Measurements from ENCODE around the gene THOC3. TPM values are rescaled to one million over a fixed set of nuclear protein-coding genes. Genes with fewer than 3 reads are reported as not detected.
"Not testable (repeated sequence)": the region's sequence is repeated elsewhere in the genome, so short reads cannot be mapped to it uniquely, and the experiment has no call there.

Gene THOC3
- total and polyA plus RNA-seq, 4 donors = 30.9 to 52.9 (median 39.6) TPM

DNA sequence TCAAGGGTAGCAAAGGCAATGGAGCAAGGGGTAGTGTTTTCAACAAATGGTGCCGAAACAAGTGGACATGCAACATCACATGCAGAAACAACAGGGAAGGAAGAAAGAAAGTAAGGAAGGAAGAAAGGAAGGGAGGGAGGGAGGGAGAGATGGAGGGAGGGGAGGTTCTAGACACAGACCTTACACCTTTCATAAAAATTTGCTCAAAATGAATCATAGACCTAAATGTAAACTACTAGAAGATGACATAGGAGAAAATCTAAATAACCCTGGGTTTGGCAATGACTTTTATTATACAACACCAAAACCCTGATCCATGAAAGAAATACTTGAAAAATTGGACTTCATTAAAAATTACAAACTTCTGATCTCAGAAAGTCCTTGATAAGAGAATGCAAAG is 39.4 kb downstream of the THOC3 start:
- H3K36me3 ChIP-seq (ENCODE audit: control insufficient read depth in 4 of 4, insufficient read depth in 4 of 4, low read length in 4 of 4); H3K27ac ChIP-seq (ENCODE audit: low read depth in 1 of 2, low read length in 1 of 2); H3K27me3 ChIP-seq (ENCODE audit: control insufficient read depth in 3 of 3, insufficient read depth in 3 of 3, low read length in 2 of 3); DNase-seq; H3K9me3 ChIP-seq (ENCODE audit: control insufficient read depth in 4 of 4, insufficient read depth in 3 of 4, low read length in 3 of 4); H3K9ac ChIP-seq (ENCODE audit: insufficient read depth in 1 of 2, low read length in 2 of 2); H3K4me3 ChIP-seq; H3K4me1 ChIP-seq (ENCODE audit: control insufficient read depth in 5 of 5, insufficient read depth in 5 of 5, low read length in 5 of 5); ATAC-seq (ENCODE audit: insufficient read depth, low FRiP score): not testable (repeated sequence)
- WGBS, 2 donors = 85 to 93% methylated on average over 1 of the region's 1 CpG

DNA sequence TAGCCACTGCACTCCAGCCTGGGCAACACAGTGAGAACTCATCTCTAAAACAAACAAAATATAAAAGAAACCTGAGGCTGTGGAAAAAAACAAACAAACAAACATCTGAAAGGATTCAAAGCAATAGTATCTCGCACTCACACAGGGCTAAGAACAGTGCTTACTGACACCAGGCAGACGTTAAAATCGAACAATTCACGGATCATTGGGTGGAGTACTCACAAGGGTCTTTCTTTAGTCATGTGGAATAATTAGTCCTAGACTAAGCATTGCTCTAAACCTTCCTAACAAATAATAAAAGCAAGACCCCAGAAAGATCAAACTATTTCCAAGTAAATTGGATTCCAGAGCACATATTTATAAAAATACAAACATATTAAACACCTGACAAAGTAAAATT is 43.0 kb downstream of the THOC3 start:
- not testable (repeated sequence) for H3K27me3 ChIP-seq (ENCODE audit: control insufficient read depth in 3 of 3, insufficient read depth in 3 of 3, low read length in 2 of 3); H3K9ac ChIP-seq (ENCODE audit: insufficient read depth in 1 of 2, low read length in 2 of 2); H3K9me3 ChIP-seq (ENCODE audit: control insufficient read depth in 4 of 4, insufficient read depth in 3 of 4, low read length in 3 of 4); ATAC-seq (ENCODE audit: insufficient read depth, low FRiP score); H3K27ac ChIP-seq (ENCODE audit: low read depth in 1 of 2, low read length in 1 of 2); DNase-seq; H3K4me1 ChIP-seq (ENCODE audit: control insufficient read depth in 5 of 5, insufficient read depth in 5 of 5, low read length in 5 of 5); H3K36me3 ChIP-seq (ENCODE audit: control insufficient read depth in 4 of 4, insufficient read depth in 4 of 4, low read length in 4 of 4); H3K4me3 ChIP-seq
- 97 to 98% methylated on average over 4 of the region's 4 CpGs for WGBS, 2 donors

DNA sequence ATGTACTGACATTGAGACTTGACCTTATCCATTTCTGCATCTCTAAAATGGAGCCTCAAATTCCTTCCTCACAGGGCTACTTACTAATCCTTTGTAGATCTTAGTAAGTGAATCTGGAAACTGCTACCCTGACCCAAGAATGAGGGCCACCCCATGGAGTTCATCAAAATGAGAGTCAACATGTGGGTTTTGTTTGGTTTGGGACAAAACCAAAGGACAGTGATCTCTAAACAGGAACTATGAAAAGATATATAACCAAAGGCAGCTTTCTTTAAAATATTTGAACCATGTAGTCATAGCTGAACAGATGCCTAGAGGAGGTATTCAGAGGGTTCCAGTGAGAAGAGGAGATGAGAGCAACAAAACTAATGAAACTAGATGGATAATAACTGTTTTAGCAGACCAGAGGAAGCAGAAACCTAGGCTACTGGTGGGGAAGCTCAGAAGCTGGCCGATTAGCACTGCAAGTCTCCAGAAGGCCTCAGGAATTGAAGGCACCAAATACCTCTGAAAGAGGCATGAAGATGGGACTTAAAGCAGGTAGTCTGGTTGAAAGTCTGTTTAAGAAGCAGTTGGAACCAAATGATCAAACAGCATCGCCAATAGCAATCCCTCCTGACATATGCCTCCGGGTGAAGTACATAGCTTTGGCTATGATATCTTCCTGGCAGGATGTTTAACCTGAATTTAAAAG is 45.8 kb downstream of the THOC3 start:
- peaks cover 0 to 1% (median 0%) of the 10 kb centered on the region in 4 donors for H3K36me3 ChIP-seq (ENCODE audit: control insufficient read depth in 4 of 4, insufficient read depth in 4 of 4, low read length in 4 of 4)
- no peaks in the 10 kb centered on the region for H3K27me3 ChIP-seq (ENCODE audit: control insufficient read depth in 3 of 3, insufficient read depth in 3 of 3, low read length in 2 of 3)
- TF ChIP-seq, protein P1, sequence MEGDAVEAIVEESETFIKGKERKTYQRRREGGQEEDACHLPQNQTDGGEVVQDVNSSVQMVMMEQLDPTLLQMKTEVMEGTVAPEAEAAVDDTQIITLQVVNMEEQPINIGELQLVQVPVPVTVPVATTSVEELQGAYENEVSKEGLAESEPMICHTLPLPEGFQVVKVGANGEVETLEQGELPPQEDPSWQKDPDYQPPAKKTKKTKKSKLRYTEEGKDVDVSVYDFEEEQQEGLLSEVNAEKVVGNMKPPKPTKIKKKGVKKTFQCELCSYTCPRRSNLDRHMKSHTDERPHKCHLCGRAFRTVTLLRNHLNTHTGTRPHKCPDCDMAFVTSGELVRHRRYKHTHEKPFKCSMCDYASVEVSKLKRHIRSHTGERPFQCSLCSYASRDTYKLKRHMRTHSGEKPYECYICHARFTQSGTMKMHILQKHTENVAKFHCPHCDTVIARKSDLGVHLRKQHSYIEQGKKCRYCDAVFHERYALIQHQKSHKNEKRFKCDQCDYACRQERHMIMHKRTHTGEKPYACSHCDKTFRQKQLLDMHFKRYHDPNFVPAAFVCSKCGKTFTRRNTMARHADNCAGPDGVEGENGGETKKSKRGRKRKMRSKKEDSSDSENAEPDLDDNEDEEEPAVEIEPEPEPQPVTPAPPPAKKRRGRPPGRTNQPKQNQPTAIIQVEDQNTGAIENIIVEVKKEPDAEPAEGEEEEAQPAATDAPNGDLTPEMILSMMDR (IDR thresholded peaks at IDR 0.05; ENCODE audit: control extremely low read depth, extremely low read depth) = no peak
- no peak overlapping the region for H3K27ac ChIP-seq (ENCODE audit: low read depth in 1 of 2, low read length in 1 of 2)
- 93 to 94% methylated on average over 3 of the region's 3 CpGs for WGBS, 2 donors
- H3K4me1 ChIP-seq (ENCODE audit: control insufficient read depth in 5 of 5, insufficient read depth in 5 of 5, low read length in 5 of 5) = no peaks in the 10 kb centered on the region
- no peak overlapping the region for H3K4me3 ChIP-seq
- no peaks in the 10 kb centered on the region for H3K9me3 ChIP-seq (ENCODE audit: control insufficient read depth in 4 of 4, insufficient read depth in 3 of 4, low read length in 3 of 4)
- H3K9ac ChIP-seq (ENCODE audit: insufficient read depth in 1 of 2, low read length in 2 of 2) = no peak overlapping the region
- ATAC-seq (ENCODE audit: insufficient read depth, low FRiP score) (no peak), DNase-seq (no peak)

DNA sequence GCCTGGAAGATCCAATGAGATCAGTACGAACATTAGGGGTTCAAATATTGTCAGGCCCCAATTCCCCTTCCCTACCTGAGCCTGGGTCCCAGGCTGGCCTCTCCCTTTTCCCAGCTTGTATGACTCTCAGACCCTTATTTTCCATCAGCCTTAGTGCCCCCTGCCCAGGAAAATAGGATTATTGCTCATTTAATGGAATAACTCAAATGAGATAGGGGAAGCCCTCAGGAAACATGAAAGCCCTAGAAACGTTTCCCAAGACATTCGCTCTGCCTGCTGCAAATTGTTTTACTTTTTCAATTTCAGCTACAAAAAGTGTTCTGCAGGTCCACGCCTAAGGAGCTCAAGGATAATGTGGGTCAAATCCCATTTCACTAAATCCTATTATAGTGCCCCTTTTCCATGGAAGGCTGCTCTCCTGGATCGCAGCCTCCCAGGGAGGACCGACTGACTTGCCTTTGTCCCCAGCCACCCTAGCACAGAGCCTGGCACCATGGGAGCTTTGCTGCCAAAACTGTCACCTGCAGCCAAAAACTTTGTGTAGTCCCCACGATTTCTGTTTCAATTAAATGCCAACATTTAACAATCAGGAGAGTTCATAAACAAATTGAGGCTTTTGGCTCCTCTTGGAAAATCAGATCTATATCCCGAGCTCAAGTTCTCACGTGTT is 46.9 kb downstream of the THOC3 start:
- no peaks in the 10 kb centered on the region for H3K9me3 ChIP-seq (ENCODE audit: control insufficient read depth in 4 of 4, insufficient read depth in 3 of 4, low read length in 3 of 4)
- no peak for ATAC-seq (ENCODE audit: insufficient read depth, low FRiP score)

More for the DNA sequence above, 46.9 kb downstream of the THOC3 start:
- DNase-seq = no peak
- Histone ChIP-seq H3K4me3 (no peak overlapping the region), H3K27ac (ENCODE audit: low read depth in 1 of 2, low read length in 1 of 2) (no peak overlapping the region), H3K36me3 (ENCODE audit: control insufficient read depth in 4 of 4, insufficient read depth in 4 of 4, low read length in 4 of 4) (peaks cover 0 to 1% (median 0%) of the 10 kb centered on the region in 4 donors), H3K9ac (ENCODE audit: insufficient read depth in 1 of 2, low read length in 2 of 2) (no peak overlapping the region), H3K27me3 (ENCODE audit: control insufficient read depth in 3 of 3, insufficient read depth in 3 of 3, low read length in 2 of 3) (no peaks in the 10 kb centered on the region), H3K4me1 (ENCODE audit: control insufficient read depth in 5 of 5, insufficient read depth in 5 of 5, low read length in 5 of 5) (no peaks in the 10 kb centered on the region)
- 92% methylated on average over 9 of the region's 9 CpGs for WGBS, 2 donors
- TF ChIP-seq, protein P1 (IDR thresholded peaks at IDR 0.05; ENCODE audit: control extremely low read depth, extremely low read depth) = no peak

Data from lung (tissue), 12 donors.